Measurements from ENCODE around the gene FLNB. TPM values are rescaled to one million over a fixed set of nuclear protein-coding genes. Genes with fewer than 3 reads are reported as not detected.
A peak's percentile ranks its signal among the peaks of the same experiment; 100 is the strongest.

Gene FLNB
- total RNA-seq, 1 donor: 274 TPM

GRCh38 chr3:58132850-58133249, 124.6 kb downstream of the FLNB start:
- H3K27me3 ChIP-seq (ENCODE audit: insufficient read depth, low read length): no peaks in the 10 kb centered on the region
- H3K36me3 ChIP-seq (ENCODE audit: insufficient read depth, low read length): peaks cover 88% of the 10 kb centered on the region
- no peaks in the 10 kb centered on the region for H3K9me3 ChIP-seq (ENCODE audit: low read depth, low read length)
- no peaks in the 10 kb centered on the region for H3K4me1 ChIP-seq (ENCODE audit: insufficient read depth, low read length)
- peaks cover 9% of the 10 kb centered on the region for H3K79me2 ChIP-seq (ENCODE audit: insufficient read depth, low read length)
- no peak overlapping the region for H2AFZ ChIP-seq (ENCODE audit: low read length)
- no peak overlapping the region for H3K4me3 ChIP-seq (ENCODE audit: insufficient read depth, low read length)
- DNase-seq (ENCODE audit: insufficient read length, low spot score, missing footprints): no peak
- TF ChIP-seq CTCF (IDR thresholded peaks at IDR 0.05; ENCODE audit: extremely low read depth, low read depth, low read length): no peak
- H3K27ac ChIP-seq (ENCODE audit: low read depth, low read length): no peak overlapping the region
- H4K20me1 ChIP-seq (ENCODE audit: insufficient read depth, low read length): peaks cover 17% of the 10 kb centered on the region
- no peak overlapping the region for H3K4me2 ChIP-seq (ENCODE audit: insufficient read depth, low read length)

GRCh38 chr3:58134468-58134867, 126.2 kb downstream of the FLNB start:
- H2AFZ ChIP-seq (ENCODE audit: low read length): no peak overlapping the region
- TF ChIP-seq CTCF (IDR thresholded peaks at IDR 0.05; ENCODE audit: extremely low read depth, low read depth, low read length): no peak
- H4K20me1 ChIP-seq (ENCODE audit: insufficient read depth, low read length): peaks cover 20% of the 10 kb centered on the region
- peaks cover 89% of the 10 kb centered on the region for H3K36me3 ChIP-seq (ENCODE audit: insufficient read depth, low read length)
- no peaks in the 10 kb centered on the region for H3K4me1 ChIP-seq (ENCODE audit: insufficient read depth, low read length)
- H3K9me3 ChIP-seq (ENCODE audit: low read depth, low read length): no peaks in the 10 kb centered on the region
- no peaks in the 10 kb centered on the region for H3K27me3 ChIP-seq (ENCODE audit: insufficient read depth, low read length)
- H3K27ac ChIP-seq (ENCODE audit: low read depth, low read length): no peak overlapping the region
- no peak for DNase-seq (ENCODE audit: insufficient read length, low spot score, missing footprints)
- no peak overlapping the region for H3K4me3 ChIP-seq (ENCODE audit: insufficient read depth, low read length)
- H3K79me2 ChIP-seq (ENCODE audit: insufficient read depth, low read length): no peaks in the 10 kb centered on the region
- H3K4me2 ChIP-seq (ENCODE audit: insufficient read depth, low read length): no peak overlapping the region

GRCh38 chr3:58135712-58136543, 127.7 kb downstream of the FLNB start:
- Histone ChIP-seq H3K4me1 (ENCODE audit: insufficient read depth, low read length) (no peaks in the 10 kb centered on the region), H3K4me2 (ENCODE audit: insufficient read depth, low read length) (no peak overlapping the region), H3K9me3 (ENCODE audit: low read depth, low read length) (no peaks in the 10 kb centered on the region), H3K4me3 (ENCODE audit: insufficient read depth, low read length) (no peak overlapping the region), H2AFZ (ENCODE audit: low read length) (no peak overlapping the region), H3K27me3 (ENCODE audit: insufficient read depth, low read length) (no peaks in the 10 kb centered on the region), H4K20me1 (ENCODE audit: insufficient read depth, low read length) (peaks cover 20% of the 10 kb centered on the region), H3K36me3 (ENCODE audit: insufficient read depth, low read length) (peaks cover 96% of the 10 kb centered on the region), H3K27ac (ENCODE audit: low read depth, low read length) (no peak overlapping the region), H3K79me2 (ENCODE audit: insufficient read depth, low read length) (no peaks in the 10 kb centered on the region)
- no peak for DNase-seq (ENCODE audit: insufficient read length, low spot score, missing footprints)
- peak; percentile 51 for TF ChIP-seq CTCF (IDR thresholded peaks at IDR 0.05; ENCODE audit: extremely low read depth, low read depth, low read length)

GRCh38 chr3:58137306-58137705, 129.1 kb downstream of the FLNB start:
- Histone ChIP-seq H3K36me3 (ENCODE audit: insufficient read depth, low read length) (peaks cover 96% of the 10 kb centered on the region), H2AFZ (ENCODE audit: low read length) (no peak overlapping the region), H3K4me1 (ENCODE audit: insufficient read depth, low read length) (no peaks in the 10 kb centered on the region), H3K27ac (ENCODE audit: low read depth, low read length) (no peak overlapping the region), H3K4me2 (ENCODE audit: insufficient read depth, low read length) (no peak overlapping the region), H3K9me3 (ENCODE audit: low read depth, low read length) (no peaks in the 10 kb centered on the region), H4K20me1 (ENCODE audit: insufficient read depth, low read length) (peaks cover 20% of the 10 kb centered on the region), H3K27me3 (ENCODE audit: insufficient read depth, low read length) (no peaks in the 10 kb centered on the region), H3K4me3 (ENCODE audit: insufficient read depth, low read length) (no peak overlapping the region), H3K79me2 (ENCODE audit: insufficient read depth, low read length) (no peaks in the 10 kb centered on the region)
- TF ChIP-seq CTCF (IDR thresholded peaks at IDR 0.05; ENCODE audit: extremely low read depth, low read depth, low read length): no peak
- DNase-seq (ENCODE audit: insufficient read length, low spot score, missing footprints): no peak
